Measurements from ENCODE around the gene DDX51. TPM values are rescaled to one million over a fixed set of nuclear protein-coding genes. Genes with fewer than 3 reads are reported as not detected.

The DDX51 gene
- total and polyA plus RNA-seq, 2 experiments from 2014 or later: 3.7 to 7.5 TPM

DNA sequence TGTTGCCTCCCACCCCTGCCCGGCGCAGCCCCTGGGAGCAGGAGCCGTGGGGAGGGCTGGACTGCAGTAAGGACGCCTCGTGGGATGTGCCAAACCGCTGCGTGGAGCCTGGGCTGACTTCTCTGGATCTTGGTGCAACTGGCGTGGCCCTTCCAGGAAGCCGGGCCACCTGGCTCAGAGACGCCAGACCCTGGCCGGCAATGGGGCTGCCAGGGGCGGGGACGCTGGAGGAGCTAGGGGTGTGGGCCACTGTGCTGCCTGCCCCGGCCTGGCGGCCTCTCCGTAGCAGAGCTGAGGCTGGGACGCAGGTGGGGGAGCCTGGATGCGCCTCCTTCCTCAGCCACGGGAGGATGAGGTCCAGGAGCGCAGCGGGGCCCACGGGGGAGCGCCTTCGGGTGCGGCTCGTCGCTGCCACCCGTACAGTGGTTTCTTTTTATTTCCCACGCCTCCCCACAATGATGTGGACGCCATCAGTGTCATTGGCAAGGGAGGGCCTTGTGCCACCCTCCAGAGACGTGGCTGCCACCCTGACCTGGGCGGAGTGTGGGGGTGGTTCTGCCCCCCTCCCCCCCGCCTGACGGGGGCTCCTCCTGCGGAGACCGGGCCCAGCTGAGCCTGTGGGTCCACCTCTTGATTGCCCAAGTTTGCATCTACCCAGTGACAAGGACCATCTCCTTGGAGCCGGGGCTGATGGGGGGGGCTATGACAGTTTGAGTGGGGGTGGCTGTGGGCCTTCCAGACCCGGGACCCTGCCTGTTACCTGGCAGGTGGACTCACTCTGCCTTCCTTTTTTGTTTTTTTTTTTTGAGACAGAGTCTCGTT is 11.3 kb downstream of the DDX51 start:
- WGBS, 2 experiments (ENCODE audit: low coverage in 1 of 2, low lambda C conversion rate in 2 of 2, missing lambda C conversion rate in 2 of 2): 95 to 96% methylated on average over 22 to 38 of the region's 39 CpGs
- no peak overlapping the region for H2AFZ ChIP-seq
- no peak overlapping the region for H3K4me2 ChIP-seq (ENCODE audit: unreplicated experiment)
- no peaks in the 10 kb centered on the region for H3K4me1 ChIP-seq (ENCODE audit: insufficient read depth)
- H3K9me2 ChIP-seq (ENCODE audit: insufficient read depth): no peaks in the 10 kb centered on the region
- no peak overlapping the region for H3K4me3 ChIP-seq
- H3K9me3 ChIP-seq (ENCODE audit: low read depth): no peaks in the 10 kb centered on the region
- no peak overlapping the region for H3K27ac ChIP-seq
- no peaks in the 10 kb centered on the region for H3K27me3 ChIP-seq (replicated peaks; ENCODE audit: insufficient read depth)
- no peak overlapping the region for H3K9ac ChIP-seq
- H3K79me2 ChIP-seq (ENCODE audit: insufficient read depth): no peaks in the 10 kb centered on the region
- peaks cover 16% of the 10 kb centered on the region for H3K36me3 ChIP-seq (ENCODE audit: low read depth)
- in situ Hi-C loops (cut with MboI): no loop called here
- no peaks in the 10 kb centered on the region for H4K20me1 ChIP-seq (ENCODE audit: insufficient read depth)
- H3F3A ChIP-seq (ENCODE audit: insufficient read depth): peaks cover 23% of the 10 kb centered on the region; the same call in 1 of the 2 replicates
- no peak for TF ChIP-seq EZH2phosphoT487 (IDR thresholded peaks at IDR 0.05; ENCODE audit: insufficient read depth, low read depth)
- no peak for TF ChIP-seq EZH2 (IDR thresholded peaks at IDR 0.05; ENCODE audit: insufficient read depth, poor library complexity, severe bottlenecking)
- no peak for DNase-seq

- H3K4me2 ChIP-seq (ENCODE audit: unreplicated experiment): no peak overlapping the region
- no peaks in the 10 kb centered on the region for H3K4me1 ChIP-seq (ENCODE audit: insufficient read depth)
- H3K79me2 ChIP-seq (ENCODE audit: insufficient read depth): no peaks in the 10 kb centered on the region
- H3K9me2 ChIP-seq (ENCODE audit: insufficient read depth): no peaks in the 10 kb centered on the region
- no peak overlapping the region for H2AFZ ChIP-seq
- H3K27ac ChIP-seq: no peak overlapping the region
- in situ Hi-C loops (cut with MboI): no loop called here
- WGBS, 2 experiments (ENCODE audit: low coverage in 1 of 2, low lambda C conversion rate in 2 of 2, missing lambda C conversion rate in 2 of 2): 91% methylated on average over 14 of the region's 14 CpGs
- TF ChIP-seq EZH2phosphoT487 (IDR thresholded peaks at IDR 0.05; ENCODE audit: insufficient read depth, low read depth): no peak
- TF ChIP-seq EZH2 (IDR thresholded peaks at IDR 0.05; ENCODE audit: insufficient read depth, poor library complexity, severe bottlenecking): no peak
- no peak overlapping the region for H3K9ac ChIP-seq
- no peak for DNase-seq
- no peaks in the 10 kb centered on the region for H4K20me1 ChIP-seq (ENCODE audit: insufficient read depth)
- H3K36me3 ChIP-seq (ENCODE audit: low read depth): peaks cover 25% of the 10 kb centered on the region
- no peak overlapping the region for H3K4me3 ChIP-seq
- peaks cover 15% of the 10 kb centered on the region; the same call in 1 of the 2 replicates for H3F3A ChIP-seq (ENCODE audit: insufficient read depth)
- H3K9me3 ChIP-seq (ENCODE audit: low read depth): no peaks in the 10 kb centered on the region
- H3K27me3 ChIP-seq (replicated peaks; ENCODE audit: insufficient read depth): no peaks in the 10 kb centered on the region
Observed at GRCh38 chr12:132131952-132132351, 12.2 kb downstream of the DDX51 start.

DNA sequence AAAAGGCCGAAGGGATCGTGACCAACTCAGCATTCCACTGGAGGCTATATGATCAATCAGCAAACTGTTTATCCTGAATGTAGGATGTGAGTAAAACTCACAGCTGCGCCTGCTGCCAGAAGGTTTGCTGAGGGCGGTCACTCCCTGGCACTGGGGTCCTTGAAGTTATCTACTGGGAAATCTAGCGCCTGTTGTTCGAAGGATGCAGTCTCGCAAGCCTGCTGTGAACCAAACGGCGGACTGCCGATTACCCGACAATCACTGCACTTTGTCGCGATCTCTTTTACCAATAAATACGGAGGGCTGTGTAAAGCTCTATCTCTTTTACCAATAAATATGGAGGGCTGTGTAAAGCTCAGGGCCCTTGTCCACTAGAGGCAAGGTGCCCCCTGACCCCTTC is 12.9 kb downstream of the DDX51 start:
- Histone ChIP-seq H3K36me3 (ENCODE audit: low read depth) (peaks cover 32% of the 10 kb centered on the region), H3K79me2 (ENCODE audit: insufficient read depth) (no peaks in the 10 kb centered on the region), H4K20me1 (ENCODE audit: insufficient read depth) (no peaks in the 10 kb centered on the region), H3K9ac (no peak overlapping the region), H3K4me2 (ENCODE audit: unreplicated experiment) (no peak overlapping the region), H3K9me3 (ENCODE audit: low read depth) (no peaks in the 10 kb centered on the region), H3K4me3 (no peak overlapping the region), H3K27ac (no peak overlapping the region), H3K4me1 (ENCODE audit: insufficient read depth) (no peaks in the 10 kb centered on the region), H3K27me3 (replicated peaks; ENCODE audit: insufficient read depth) (no peaks in the 10 kb centered on the region), H3F3A (ENCODE audit: insufficient read depth) (0 out of 2 replicates have a peak, but pooled peaks cover 14% of the 10 kb centered on the region), H3K9me2 (ENCODE audit: insufficient read depth) (no peaks in the 10 kb centered on the region), H2AFZ (no peak overlapping the region)
- in situ Hi-C loops (cut with MboI): no loop called here
- 96 to 97% methylated on average over 14 of the region's 14 CpGs for WGBS, 2 experiments (ENCODE audit: low coverage in 1 of 2, low lambda C conversion rate in 2 of 2, missing lambda C conversion rate in 2 of 2)
- TF ChIP-seq EZH2phosphoT487 (IDR thresholded peaks at IDR 0.05; ENCODE audit: insufficient read depth, low read depth) (no peak), EZH2 (IDR thresholded peaks at IDR 0.05; ENCODE audit: insufficient read depth, poor library complexity, severe bottlenecking) (no peak)
- DNase-seq: no peak

- Histone ChIP-seq H2AFZ (no peak overlapping the region), H3F3A (ENCODE audit: insufficient read depth) (0 out of 2 replicates have a peak, but pooled peaks cover 14% of the 10 kb centered on the region), H3K9me2 (ENCODE audit: insufficient read depth) (no peaks in the 10 kb centered on the region), H3K9me3 (ENCODE audit: low read depth) (no peaks in the 10 kb centered on the region), H3K9ac (no peak overlapping the region), H3K4me1 (ENCODE audit: insufficient read depth) (no peaks in the 10 kb centered on the region), H3K4me3 (no peak overlapping the region), H3K79me2 (ENCODE audit: insufficient read depth) (no peaks in the 10 kb centered on the region), H3K27me3 (replicated peaks; ENCODE audit: insufficient read depth) (no peaks in the 10 kb centered on the region), H4K20me1 (ENCODE audit: insufficient read depth) (no peaks in the 10 kb centered on the region), H3K4me2 (ENCODE audit: unreplicated experiment) (no peak overlapping the region), H3K27ac (no peak overlapping the region), H3K36me3 (ENCODE audit: low read depth) (peaks cover 37% of the 10 kb centered on the region)
- in situ Hi-C loops (cut with MboI): no loop called here
- TF ChIP-seq EZH2 (IDR thresholded peaks at IDR 0.05; ENCODE audit: insufficient read depth, poor library complexity, severe bottlenecking) (no peak), EZH2phosphoT487 (IDR thresholded peaks at IDR 0.05; ENCODE audit: insufficient read depth, low read depth) (no peak)
- no peak for DNase-seq
- 92 to 93% methylated on average over 9 to 14 of the region's 14 CpGs for WGBS, 2 experiments (ENCODE audit: low coverage in 1 of 2, low lambda C conversion rate in 2 of 2, missing lambda C conversion rate in 2 of 2)
Observed at GRCh38 chr12:132130690-132131089, 13.4 kb downstream of the DDX51 start.
